ENCODE results near the gene RELN.

Gene RELN

DNA sequence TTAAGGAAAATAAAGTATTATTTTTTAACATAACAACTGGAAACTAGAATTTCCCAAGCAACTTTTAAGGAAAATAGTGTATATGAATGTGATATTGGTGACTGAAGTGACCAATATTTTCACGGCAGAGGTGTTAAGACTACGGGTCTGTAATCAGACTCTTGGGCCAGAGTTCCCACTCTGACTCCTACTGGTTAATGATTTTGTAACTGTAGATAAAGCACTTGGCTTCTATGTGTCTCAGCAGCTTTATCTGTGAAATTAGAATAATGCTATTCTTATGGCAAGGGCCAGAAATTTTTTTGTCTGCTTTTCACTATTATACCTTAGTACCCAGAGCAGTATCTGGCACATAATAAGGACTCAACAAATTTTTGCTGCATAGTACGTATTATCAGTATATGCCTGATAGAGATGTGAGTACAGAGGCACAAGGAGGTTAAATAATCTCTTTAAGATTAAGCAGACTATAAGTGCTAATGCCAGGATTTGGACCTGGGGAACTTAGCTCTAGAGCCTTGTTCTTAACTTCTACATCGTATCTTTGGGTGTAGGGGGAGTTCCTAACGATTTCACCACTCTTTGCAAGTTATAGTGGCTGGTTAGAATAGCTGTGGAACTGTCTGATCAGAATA is 357.3 kb downstream of the RELN start:
- DNase-seq (ENCODE audit: low read depth) = no peak
- H3K4me3 ChIP-seq (ENCODE audit: low read length) = no peak overlapping the region
- TF ChIP-seq, protein P1, sequence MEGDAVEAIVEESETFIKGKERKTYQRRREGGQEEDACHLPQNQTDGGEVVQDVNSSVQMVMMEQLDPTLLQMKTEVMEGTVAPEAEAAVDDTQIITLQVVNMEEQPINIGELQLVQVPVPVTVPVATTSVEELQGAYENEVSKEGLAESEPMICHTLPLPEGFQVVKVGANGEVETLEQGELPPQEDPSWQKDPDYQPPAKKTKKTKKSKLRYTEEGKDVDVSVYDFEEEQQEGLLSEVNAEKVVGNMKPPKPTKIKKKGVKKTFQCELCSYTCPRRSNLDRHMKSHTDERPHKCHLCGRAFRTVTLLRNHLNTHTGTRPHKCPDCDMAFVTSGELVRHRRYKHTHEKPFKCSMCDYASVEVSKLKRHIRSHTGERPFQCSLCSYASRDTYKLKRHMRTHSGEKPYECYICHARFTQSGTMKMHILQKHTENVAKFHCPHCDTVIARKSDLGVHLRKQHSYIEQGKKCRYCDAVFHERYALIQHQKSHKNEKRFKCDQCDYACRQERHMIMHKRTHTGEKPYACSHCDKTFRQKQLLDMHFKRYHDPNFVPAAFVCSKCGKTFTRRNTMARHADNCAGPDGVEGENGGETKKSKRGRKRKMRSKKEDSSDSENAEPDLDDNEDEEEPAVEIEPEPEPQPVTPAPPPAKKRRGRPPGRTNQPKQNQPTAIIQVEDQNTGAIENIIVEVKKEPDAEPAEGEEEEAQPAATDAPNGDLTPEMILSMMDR (IDR thresholded peaks at IDR 0.05; ENCODE audit: insufficient read depth, low read depth, low read length, missing control alignments) = no peak

DNA sequence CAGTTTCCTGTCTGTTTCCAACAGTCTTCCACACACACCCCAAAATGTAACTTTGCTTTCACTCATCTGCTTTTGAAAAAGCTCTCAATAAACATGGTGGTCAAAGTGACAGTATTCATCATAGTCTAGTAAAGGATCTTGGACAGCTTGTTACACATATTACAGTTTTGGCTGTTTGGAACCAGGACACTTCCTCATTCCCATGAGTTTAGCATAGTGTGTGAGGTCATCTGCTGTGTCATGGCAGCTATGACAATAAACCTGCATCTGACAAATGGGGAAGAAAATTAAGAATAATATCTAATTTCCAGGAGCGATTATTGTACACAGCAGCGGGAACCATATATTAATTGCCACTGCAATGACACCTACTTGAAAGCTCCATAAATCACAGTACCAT is 359.1 kb downstream of the RELN start:
- H3K4me3 ChIP-seq (ENCODE audit: low read length) = no peak overlapping the region
- DNase-seq (ENCODE audit: low read depth) = peak; percentile 66
- TF ChIP-seq, protein P1 (IDR thresholded peaks at IDR 0.05; ENCODE audit: insufficient read depth, low read depth, low read length, missing control alignments) = no peak

DNA sequence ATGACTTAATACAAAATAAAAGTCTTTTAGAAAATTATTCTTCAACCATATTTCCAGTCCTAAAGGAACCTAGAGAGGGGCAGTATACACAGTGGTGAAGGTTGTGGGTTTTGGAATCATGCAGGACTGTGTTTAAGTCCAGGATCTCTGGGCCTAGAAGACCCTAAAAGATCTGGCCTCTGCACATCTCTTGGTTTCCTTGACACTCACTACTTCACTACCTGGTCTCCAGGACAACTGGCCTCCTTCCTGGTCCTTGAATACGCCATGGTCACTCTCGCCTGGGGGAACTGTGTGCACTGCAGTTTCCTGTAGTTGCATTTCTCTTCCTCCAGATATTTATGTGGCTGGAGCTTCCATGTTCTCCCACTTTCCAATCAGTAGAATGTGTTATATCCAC is 360.7 kb downstream of the RELN start:
- TF ChIP-seq, protein P1 (IDR thresholded peaks at IDR 0.05; ENCODE audit: insufficient read depth, low read depth, low read length, missing control alignments) = no peak
- no peak overlapping the region for H3K4me3 ChIP-seq (ENCODE audit: low read length)
- DNase-seq (ENCODE audit: low read depth) = no peak

DNA sequence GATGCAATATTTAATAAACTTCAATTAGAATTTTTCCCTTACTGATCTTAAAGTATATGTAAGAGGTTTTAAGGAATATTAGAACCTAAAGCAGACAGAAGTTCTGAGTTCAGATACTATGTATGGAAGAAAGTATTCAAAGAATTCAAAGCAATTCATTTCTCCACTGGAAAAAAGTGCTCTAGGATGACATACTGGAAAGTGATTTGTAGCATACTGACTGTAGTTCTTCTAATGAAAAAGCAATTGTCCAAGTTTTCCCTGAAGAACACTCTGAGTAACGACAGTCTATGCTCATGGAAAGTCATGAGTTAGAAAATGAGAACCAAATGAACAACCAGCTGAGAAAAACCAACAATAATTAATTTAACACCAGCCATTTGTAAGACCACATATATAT is 362.7 kb downstream of the RELN start:
- DNase-seq (ENCODE audit: low read depth) = no peak
- H3K4me3 ChIP-seq (ENCODE audit: low read length) = no peak overlapping the region
- TF ChIP-seq, protein P1 (IDR thresholded peaks at IDR 0.05; ENCODE audit: insufficient read depth, low read depth, low read length, missing control alignments) = no peak

DNA sequence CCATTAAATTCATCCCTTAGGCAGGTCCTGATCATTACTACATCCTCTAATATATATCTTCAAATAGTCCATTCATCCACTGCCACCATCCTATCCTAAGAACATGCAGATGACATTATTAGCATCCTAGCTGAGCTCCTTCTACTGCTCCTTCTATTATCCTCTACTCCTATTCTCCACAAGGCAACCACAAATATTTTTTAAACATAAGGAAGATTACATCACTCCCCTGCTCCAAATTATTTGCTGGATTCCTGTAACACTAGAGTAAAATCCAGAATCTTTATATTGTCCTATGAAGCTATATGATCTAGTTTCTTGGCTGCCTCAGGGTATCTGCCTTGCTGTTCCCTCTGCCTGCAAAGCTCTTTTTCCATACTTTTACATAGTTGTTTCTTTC is 367.2 kb downstream of the RELN start:
- TF ChIP-seq, protein P1 (IDR thresholded peaks at IDR 0.05; ENCODE audit: insufficient read depth, low read depth, low read length, missing control alignments) = no peak
- no peak for DNase-seq (ENCODE audit: low read depth)
- no peak overlapping the region for H3K4me3 ChIP-seq (ENCODE audit: low read length)

DNA sequence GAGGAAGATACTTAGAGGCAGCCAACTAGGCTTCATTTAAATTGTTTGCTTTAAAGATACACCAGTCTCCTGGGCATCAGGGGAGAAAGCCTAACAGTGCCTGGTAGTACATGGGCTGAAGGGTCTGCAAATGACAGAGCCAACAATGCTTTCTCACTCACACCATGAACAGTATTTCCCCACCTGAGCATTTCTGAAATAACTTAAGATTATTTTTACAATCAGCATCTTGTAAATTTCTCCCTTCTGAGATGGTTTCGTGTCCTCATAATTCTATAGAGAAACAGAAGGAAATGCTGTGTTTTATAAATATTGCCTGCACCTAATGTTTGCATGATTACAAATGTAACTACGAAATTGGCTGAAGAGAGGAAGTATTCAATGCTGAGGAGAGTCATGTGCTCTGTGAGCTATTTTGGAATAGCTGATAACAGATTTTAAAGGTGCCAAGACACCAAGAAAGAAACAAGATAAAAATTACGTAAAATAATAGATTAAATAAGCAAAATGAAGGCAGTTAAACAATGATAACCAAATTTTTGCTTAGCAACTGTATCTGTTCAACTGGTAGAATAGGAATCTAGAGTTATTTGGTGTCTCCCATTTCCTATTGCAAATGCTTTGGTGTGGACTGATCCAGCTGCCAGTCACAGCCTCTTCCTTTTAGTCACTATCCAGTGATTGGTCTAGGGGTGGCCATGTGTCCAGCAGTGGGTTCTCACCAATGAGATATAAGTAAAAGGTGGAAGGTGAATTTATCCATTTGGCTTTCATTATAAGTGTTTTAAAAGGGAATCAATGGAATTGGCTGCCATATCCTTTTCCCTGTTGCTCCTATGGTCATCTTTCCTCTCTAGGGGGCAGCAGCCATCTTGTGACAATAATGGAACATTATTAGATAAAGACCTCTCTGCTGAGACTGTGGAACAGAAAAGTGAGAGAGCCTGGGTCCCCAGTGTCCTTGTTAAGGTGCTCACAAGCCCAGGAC is 375.5 kb downstream of the RELN start:
- no peak overlapping the region for H3K4me3 ChIP-seq (ENCODE audit: low read length)
- TF ChIP-seq, protein P1 (IDR thresholded peaks at IDR 0.05; ENCODE audit: insufficient read depth, low read depth, low read length, missing control alignments) = peak; percentile 34
- peak; percentile 26 for DNase-seq (ENCODE audit: low read depth)

Measured in epithelial cell of esophagus (primary cell).